ENCODE data around the gene ZBTB8A.
"Not testable (repeated sequence)": the region's sequence is repeated elsewhere in the genome, so short reads cannot be mapped to it uniquely, and the experiment has no call there.

ZBTB8A gene

GRCh38 chr1:32619701-32620485 is 80.7 kb downstream of the ZBTB8A start:
- DNase-seq (ENCODE audit: low read depth in 2 of 2): no peak

GRCh38 chr1:32622205-32622604 is 83.0 kb downstream of the ZBTB8A start:
- DNase-seq (ENCODE audit: low read depth in 2 of 2): no peak

- no peak for DNase-seq (ENCODE audit: low read depth in 2 of 2)
Measured at GRCh38 chr1:32622806-32623681, 83.8 kb downstream of the ZBTB8A start.

GRCh38 chr1:32623775-32624174 is 84.5 kb downstream of the ZBTB8A start:
- DNase-seq (ENCODE audit: low read depth in 2 of 2): no peak

DNA sequence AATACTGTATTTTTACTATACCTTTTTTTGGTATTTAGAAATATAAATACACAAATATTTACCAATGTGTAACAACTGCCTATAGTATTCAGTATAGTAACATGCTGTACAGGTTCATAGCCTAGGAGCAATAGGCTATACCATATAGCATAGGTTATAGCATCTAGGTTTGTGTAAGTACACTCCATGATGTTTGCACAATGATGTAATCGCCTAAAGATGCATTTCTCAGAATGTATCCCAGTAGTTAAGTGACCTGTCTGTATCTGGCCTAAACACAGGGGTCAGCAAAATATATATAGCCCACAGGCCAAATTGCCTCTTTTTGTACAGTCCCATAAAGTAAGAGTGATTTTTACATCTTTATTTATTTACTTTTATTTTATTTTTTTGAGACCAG is 86.9 kb downstream of the ZBTB8A start:
- no peak for DNase-seq (ENCODE audit: low read depth in 2 of 2)

GRCh38 chr1:32627596-32628162 is 88.5 kb downstream of the ZBTB8A start:
- no peak for DNase-seq (ENCODE audit: low read depth in 2 of 2)

- DNase-seq (ENCODE audit: low read depth in 2 of 2): not testable (repeated sequence)
Measured at GRCh38 chr1:32630173-32630572, 90.9 kb downstream of the ZBTB8A start.

DNA sequence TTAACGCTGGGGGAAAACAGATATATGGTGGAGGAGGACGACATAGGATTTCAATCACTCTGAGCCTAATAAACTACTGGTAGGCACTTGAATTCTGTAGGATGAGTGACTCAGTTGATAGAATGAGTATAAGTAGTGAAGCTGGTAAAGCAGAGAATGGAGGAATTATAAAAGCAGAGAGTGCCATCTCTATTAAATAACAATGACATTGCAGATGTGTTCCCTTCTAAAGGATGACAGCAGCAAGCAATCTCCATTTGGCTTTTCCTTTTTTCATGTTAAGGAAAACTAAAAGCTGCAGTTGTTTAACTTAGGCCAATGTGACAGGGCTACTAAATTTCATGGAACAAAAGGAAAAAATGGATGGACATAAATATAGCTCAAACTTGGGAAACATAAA is 93.6 kb downstream of the ZBTB8A start:
- no peak for DNase-seq (ENCODE audit: low read depth in 2 of 2)

GRCh38 chr1:32635508-32636277 is 96.5 kb downstream of the ZBTB8A start:
- no peak for DNase-seq (ENCODE audit: low read depth in 2 of 2)

GRCh38 chr1:32636914-32637645 is 97.9 kb downstream of the ZBTB8A start:
- DNase-seq (ENCODE audit: low read depth in 2 of 2): no peak

DNA sequence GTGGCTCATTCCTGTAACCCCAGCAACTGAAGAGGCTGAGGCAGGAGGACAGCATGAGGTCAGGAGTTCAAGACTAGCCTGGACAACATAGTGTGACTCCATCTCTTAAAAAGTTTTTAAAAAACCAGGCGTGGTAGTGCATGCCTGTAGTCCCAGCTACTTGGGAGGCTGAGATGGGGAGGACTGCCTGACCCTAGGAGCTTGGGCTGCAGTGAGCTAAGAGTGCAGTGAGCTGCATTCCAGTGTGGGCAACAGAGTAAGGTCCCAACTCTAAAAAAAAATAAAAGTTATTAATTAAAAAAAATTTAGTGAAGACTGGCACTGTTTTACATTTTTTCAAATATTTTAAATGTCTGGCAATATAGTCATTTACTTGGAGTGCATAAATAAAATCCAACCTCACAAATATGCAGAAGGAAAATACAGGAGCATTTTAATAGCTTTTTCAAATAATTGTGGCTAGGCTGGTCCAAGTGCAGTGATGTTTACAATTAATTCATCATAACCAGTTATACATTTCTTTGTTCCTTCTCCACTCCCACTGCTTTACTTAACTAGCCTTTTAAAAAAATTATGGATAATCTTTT is 100.4 kb downstream of the ZBTB8A start:
- no peak for DNase-seq (ENCODE audit: low read depth in 2 of 2)

GRCh38 chr1:32642292-32642827 is 103.1 kb downstream of the ZBTB8A start:
- not testable (repeated sequence) for DNase-seq (ENCODE audit: low read depth in 2 of 2)

GRCh38 chr1:32644426-32644825 is 105.2 kb downstream of the ZBTB8A start:
- no peak for DNase-seq (ENCODE audit: low read depth in 2 of 2)

DNA sequence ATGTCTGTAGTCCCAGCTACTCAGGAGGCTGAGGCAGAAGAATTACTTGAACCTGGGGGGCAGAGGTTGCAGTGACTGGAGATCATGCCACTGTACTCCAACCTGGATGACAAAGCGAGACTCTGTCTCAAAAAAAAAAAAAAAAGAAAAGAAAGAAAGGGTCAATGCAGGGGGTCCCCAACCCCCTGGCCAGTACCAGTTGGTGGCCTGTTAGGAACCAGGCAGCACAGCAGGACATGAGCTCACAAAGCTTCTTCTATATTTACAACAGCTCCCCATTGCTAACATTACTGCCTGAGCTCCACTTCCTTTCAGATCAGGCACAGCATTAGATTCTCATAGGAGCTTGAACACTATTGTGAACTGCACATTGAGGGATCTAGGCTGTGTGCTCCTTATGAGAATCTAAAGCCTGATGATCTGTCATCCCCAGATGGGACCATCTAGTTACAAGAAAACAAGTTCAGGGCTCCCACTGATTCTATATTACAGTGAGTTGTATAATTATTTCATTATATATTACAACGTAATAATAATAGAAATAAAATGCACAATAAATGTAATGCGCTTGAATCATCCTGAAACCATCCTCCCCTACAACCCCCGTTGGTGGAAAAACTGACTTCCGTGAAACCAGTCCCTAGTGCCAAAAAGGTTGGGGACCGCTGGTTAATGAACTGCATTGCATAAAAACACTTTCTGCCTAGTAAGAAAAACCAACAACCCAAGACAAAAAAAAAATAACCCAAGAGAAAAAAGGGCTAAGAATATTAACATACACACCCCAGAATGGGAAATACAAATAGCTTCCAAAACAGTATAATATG is 108.3 kb downstream of the ZBTB8A start:
- DNase-seq (ENCODE audit: low read depth in 2 of 2): no peak

DNA sequence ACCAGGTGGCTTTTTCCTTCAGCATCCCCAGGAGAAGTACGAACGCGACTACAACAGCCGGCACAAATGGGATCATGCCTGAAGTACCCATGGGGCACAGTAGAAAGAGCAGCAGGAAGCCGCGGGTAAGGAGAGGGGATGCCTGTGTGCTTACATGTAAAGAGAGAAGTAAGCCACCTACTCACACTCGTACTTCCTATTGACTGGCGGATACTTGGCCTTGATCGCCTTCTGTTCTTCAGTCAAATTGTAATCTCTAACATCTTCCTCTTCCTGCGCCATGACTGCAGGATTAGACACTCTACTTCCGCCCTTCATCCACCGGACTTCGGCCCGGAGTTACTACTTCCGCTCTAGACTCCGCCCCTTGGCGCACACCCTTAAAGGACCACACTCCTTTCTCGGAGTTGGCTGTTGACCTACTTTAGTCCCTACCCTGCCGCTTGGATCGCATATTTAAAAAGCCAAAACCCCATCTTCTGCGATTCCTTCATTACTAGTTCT is 111.1 kb downstream of the ZBTB8A start, which contains the start of gene ZBTB8OS:
Gene ZBTB8OS, minus strand, starts transcription at position 303 of the 504 bp plus-strand sequence. Its CDS starts 21 bp downstream, at position 282.
- peak; percentile 65 to 72 for DNase-seq (ENCODE audit: low read depth in 2 of 2)

GRCh38 chr1:32650752-32651460 is 111.7 kb downstream of the ZBTB8A start, which contains the start of gene RBBP4:
Gene RBBP4 (plus strand): TSS chr1:32651208. CDS start chr1:32651307, 99 bp downstream.
- peak; percentile 96 to 98 for DNase-seq (ENCODE audit: low read depth in 2 of 2)

- no peak for DNase-seq (ENCODE audit: low read depth in 2 of 2)
Measured at GRCh38 chr1:32651461-32652073, 112.3 kb downstream of the ZBTB8A start.
